ENCODE results near the gene GLRA3. TPM values are rescaled to one million over a fixed set of nuclear protein-coding genes. Genes with fewer than 3 reads are reported as not detected.
"Not testable (repeated sequence)": the region's sequence is repeated elsewhere in the genome, so short reads cannot be mapped to it uniquely, and the experiment has no call there.

GLRA3 gene
- polyA plus RNA-seq, 2 donors: not detected

GRCh38 chr4:174815282-174815681, 13.8 kb downstream of the GLRA3 start:
- Histone ChIP-seq H3K9me3 (ENCODE audit: control insufficient read depth in 2 of 2, insufficient read depth in 1 of 2, low read depth in 1 of 2, low read length in 1 of 2) (peaks cover 2 to 5% of the 10 kb centered on the region in 2 donors), H3K36me3 (ENCODE audit: control insufficient read depth in 2 of 2, insufficient read depth in 2 of 2, low read length in 1 of 2) (no peaks in the 10 kb centered on the region), H3K27me3 (ENCODE audit: control insufficient read depth in 1 of 2, insufficient read depth in 2 of 2, low read length in 2 of 2) (no peaks in the 10 kb centered on the region), H3K4me3 (ENCODE audit: low read depth in 1 of 2, low read length in 2 of 2) (no peak overlapping the region), H3K27ac (ENCODE audit: low read depth in 2 of 2, low read length in 1 of 2) (no peak overlapping the region), H3K4me1 (ENCODE audit: control insufficient read depth in 2 of 2, insufficient read depth in 2 of 2, low read length in 1 of 2) (no peaks in the 10 kb centered on the region)
- 87 to 91% methylated on average over 3 of the region's 3 CpGs for WGBS, 2 donors

- 77 to 87% methylated on average over 2 of the region's 2 CpGs for WGBS, 2 donors
Measured at GRCh38 chr4:174813292-174813691, 15.8 kb downstream of the GLRA3 start.

GRCh38 chr4:174810834-174811233, 18.2 kb downstream of the GLRA3 start:
- 45 to 53% methylated on average over 2 of the region's 2 CpGs for WGBS, 2 donors
- Histone ChIP-seq H3K27me3 (ENCODE audit: control insufficient read depth in 1 of 2, insufficient read depth in 2 of 2, low read length in 2 of 2) (no peaks in the 10 kb centered on the region), H3K9me3 (ENCODE audit: control insufficient read depth in 2 of 2, insufficient read depth in 1 of 2, low read depth in 1 of 2, low read length in 1 of 2) (peaks cover 2 to 5% of the 10 kb centered on the region in 2 donors), H3K36me3 (ENCODE audit: control insufficient read depth in 2 of 2, insufficient read depth in 2 of 2, low read length in 1 of 2) (no peaks in the 10 kb centered on the region), H3K4me1 (ENCODE audit: control insufficient read depth in 2 of 2, insufficient read depth in 2 of 2, low read length in 1 of 2) (no peaks in the 10 kb centered on the region), H3K27ac (ENCODE audit: low read depth in 2 of 2, low read length in 1 of 2) (no peak overlapping the region), H3K4me3 (ENCODE audit: low read depth in 1 of 2, low read length in 2 of 2) (no peak overlapping the region)

More at GRCh38 chr4:174813292-174813691, 15.8 kb downstream of the GLRA3 start:
- H3K9me3 ChIP-seq (ENCODE audit: control insufficient read depth in 2 of 2, insufficient read depth in 1 of 2, low read depth in 1 of 2, low read length in 1 of 2): peaks cover 2 to 5% of the 10 kb centered on the region in 2 donors
- no peaks in the 10 kb centered on the region for H3K4me1 ChIP-seq (ENCODE audit: control insufficient read depth in 2 of 2, insufficient read depth in 2 of 2, low read length in 1 of 2)
- no peak overlapping the region for H3K4me3 ChIP-seq (ENCODE audit: low read depth in 1 of 2, low read length in 2 of 2)
- H3K36me3 ChIP-seq (ENCODE audit: control insufficient read depth in 2 of 2, insufficient read depth in 2 of 2, low read length in 1 of 2): no peaks in the 10 kb centered on the region
- H3K27ac ChIP-seq (ENCODE audit: low read depth in 2 of 2, low read length in 1 of 2): no peak overlapping the region
- H3K27me3 ChIP-seq (ENCODE audit: control insufficient read depth in 1 of 2, insufficient read depth in 2 of 2, low read length in 2 of 2): no peaks in the 10 kb centered on the region

GRCh38 chr4:174808836-174809235, 20.2 kb downstream of the GLRA3 start:
- H3K27ac ChIP-seq (ENCODE audit: low read depth in 2 of 2, low read length in 1 of 2): no peak overlapping the region
- H3K4me1 ChIP-seq (ENCODE audit: control insufficient read depth in 2 of 2, insufficient read depth in 2 of 2, low read length in 1 of 2): no peaks in the 10 kb centered on the region
- no peaks in the 10 kb centered on the region for H3K9me3 ChIP-seq (ENCODE audit: control insufficient read depth in 2 of 2, insufficient read depth in 1 of 2, low read depth in 1 of 2, low read length in 1 of 2)
- H3K27me3 ChIP-seq (ENCODE audit: control insufficient read depth in 1 of 2, insufficient read depth in 2 of 2, low read length in 2 of 2): no peaks in the 10 kb centered on the region
- 67 to 70% methylated on average over 5 of the region's 5 CpGs for WGBS, 2 donors
- H3K4me3 ChIP-seq (ENCODE audit: low read depth in 1 of 2, low read length in 2 of 2): no peak overlapping the region
- H3K36me3 ChIP-seq (ENCODE audit: control insufficient read depth in 2 of 2, insufficient read depth in 2 of 2, low read length in 1 of 2): no peaks in the 10 kb centered on the region

- Histone ChIP-seq H3K27me3 (ENCODE audit: control insufficient read depth in 1 of 2, insufficient read depth in 2 of 2, low read length in 2 of 2) (no peaks in the 10 kb centered on the region), H3K4me3 (ENCODE audit: low read depth in 1 of 2, low read length in 2 of 2) (no peak overlapping the region), H3K9me3 (ENCODE audit: control insufficient read depth in 2 of 2, insufficient read depth in 1 of 2, low read depth in 1 of 2, low read length in 1 of 2) (no peaks in the 10 kb centered on the region), H3K4me1 (ENCODE audit: control insufficient read depth in 2 of 2, insufficient read depth in 2 of 2, low read length in 1 of 2) (no peaks in the 10 kb centered on the region), H3K27ac (ENCODE audit: low read depth in 2 of 2, low read length in 1 of 2) (no peak overlapping the region), H3K36me3 (ENCODE audit: control insufficient read depth in 2 of 2, insufficient read depth in 2 of 2, low read length in 1 of 2) (no peaks in the 10 kb centered on the region)
- WGBS, 2 donors: 81 to 88% methylated on average over 2 of the region's 2 CpGs
Measured at GRCh38 chr4:174808119-174808518, 20.9 kb downstream of the GLRA3 start.

- Histone ChIP-seq H3K36me3 (ENCODE audit: control insufficient read depth in 2 of 2, insufficient read depth in 2 of 2, low read length in 1 of 2) (no peaks in the 10 kb centered on the region), H3K9me3 (ENCODE audit: control insufficient read depth in 2 of 2, insufficient read depth in 1 of 2, low read depth in 1 of 2, low read length in 1 of 2) (no peaks in the 10 kb centered on the region), H3K4me1 (ENCODE audit: control insufficient read depth in 2 of 2, insufficient read depth in 2 of 2, low read length in 1 of 2) (no peaks in the 10 kb centered on the region), H3K4me3 (ENCODE audit: low read depth in 1 of 2, low read length in 2 of 2) (no peak overlapping the region), H3K27me3 (ENCODE audit: control insufficient read depth in 1 of 2, insufficient read depth in 2 of 2, low read length in 2 of 2) (no peaks in the 10 kb centered on the region), H3K27ac (ENCODE audit: low read depth in 2 of 2, low read length in 1 of 2) (no peak overlapping the region)
- WGBS, 2 donors: 89 to 94% methylated on average over 1 of the region's 1 CpG
Measured at GRCh38 chr4:174805746-174806145, 23.3 kb downstream of the GLRA3 start.

- H3K4me1 ChIP-seq (ENCODE audit: control insufficient read depth in 2 of 2, insufficient read depth in 2 of 2, low read length in 1 of 2): no peaks in the 10 kb centered on the region
- H3K27me3 ChIP-seq (ENCODE audit: control insufficient read depth in 1 of 2, insufficient read depth in 2 of 2, low read length in 2 of 2): no peaks in the 10 kb centered on the region
- H3K27ac ChIP-seq (ENCODE audit: low read depth in 2 of 2, low read length in 1 of 2): no peak overlapping the region
- no peaks in the 10 kb centered on the region for H3K36me3 ChIP-seq (ENCODE audit: control insufficient read depth in 2 of 2, insufficient read depth in 2 of 2, low read length in 1 of 2)
- no peaks in the 10 kb centered on the region for H3K9me3 ChIP-seq (ENCODE audit: control insufficient read depth in 2 of 2, insufficient read depth in 1 of 2, low read depth in 1 of 2, low read length in 1 of 2)
- no peak overlapping the region for H3K4me3 ChIP-seq (ENCODE audit: low read depth in 1 of 2, low read length in 2 of 2)
- 44 to 50% methylated on average over 3 of the region's 3 CpGs for WGBS, 2 donors
Measured at GRCh38 chr4:174794543-174795094, 34.4 kb downstream of the GLRA3 start.

GRCh38 chr4:174789657-174790056, 39.4 kb downstream of the GLRA3 start:
- H3K4me1 ChIP-seq (ENCODE audit: control insufficient read depth in 2 of 2, insufficient read depth in 2 of 2, low read length in 1 of 2): no peaks in the 10 kb centered on the region
- H3K4me3 ChIP-seq (ENCODE audit: low read depth in 1 of 2, low read length in 2 of 2): no peak overlapping the region
- no peaks in the 10 kb centered on the region for H3K36me3 ChIP-seq (ENCODE audit: control insufficient read depth in 2 of 2, insufficient read depth in 2 of 2, low read length in 1 of 2)
- no peaks in the 10 kb centered on the region for H3K9me3 ChIP-seq (ENCODE audit: control insufficient read depth in 2 of 2, insufficient read depth in 1 of 2, low read depth in 1 of 2, low read length in 1 of 2)
- H3K27me3 ChIP-seq (ENCODE audit: control insufficient read depth in 1 of 2, insufficient read depth in 2 of 2, low read length in 2 of 2): no peaks in the 10 kb centered on the region
- no peak overlapping the region for H3K27ac ChIP-seq (ENCODE audit: low read depth in 2 of 2, low read length in 1 of 2)

GRCh38 chr4:174778274-174778986, 50.6 kb downstream of the GLRA3 start:
- not testable (repeated sequence) for H3K27ac ChIP-seq (ENCODE audit: low read depth in 2 of 2, low read length in 1 of 2); H3K27me3 ChIP-seq (ENCODE audit: control insufficient read depth in 1 of 2, insufficient read depth in 2 of 2, low read length in 2 of 2); H3K4me1 ChIP-seq (ENCODE audit: control insufficient read depth in 2 of 2, insufficient read depth in 2 of 2, low read length in 1 of 2); H3K36me3 ChIP-seq (ENCODE audit: control insufficient read depth in 2 of 2, insufficient read depth in 2 of 2, low read length in 1 of 2); H3K9me3 ChIP-seq (ENCODE audit: control insufficient read depth in 2 of 2, insufficient read depth in 1 of 2, low read depth in 1 of 2, low read length in 1 of 2); H3K4me3 ChIP-seq (ENCODE audit: low read depth in 1 of 2, low read length in 2 of 2)
- 86 to 92% methylated on average over 18 to 25 of the region's 28 CpGs for WGBS, 2 donors

- Histone ChIP-seq H3K27me3 (ENCODE audit: control insufficient read depth in 1 of 2, insufficient read depth in 2 of 2, low read length in 2 of 2) (no peaks in the 10 kb centered on the region), H3K4me1 (ENCODE audit: control insufficient read depth in 2 of 2, insufficient read depth in 2 of 2, low read length in 1 of 2) (no peaks in the 10 kb centered on the region), H3K36me3 (ENCODE audit: control insufficient read depth in 2 of 2, insufficient read depth in 2 of 2, low read length in 1 of 2) (no peaks in the 10 kb centered on the region), H3K27ac (ENCODE audit: low read depth in 2 of 2, low read length in 1 of 2) (no peak overlapping the region), H3K9me3 (ENCODE audit: control insufficient read depth in 2 of 2, insufficient read depth in 1 of 2, low read depth in 1 of 2, low read length in 1 of 2) (peaks cover 0 to 2% of the 10 kb centered on the region in 2 donors), H3K4me3 (ENCODE audit: low read depth in 1 of 2, low read length in 2 of 2) (no peak overlapping the region)
- WGBS, 2 donors: 7 to 10% methylated on average over 1 of the region's 1 CpG
Measured at GRCh38 chr4:174775366-174775765, 53.7 kb downstream of the GLRA3 start.

Measured in esophagus (tissue), 2 donors.